Activated CD4-positive, CD25-positive, alpha-beta regulatory T cell (primary cell): ENCODE data around the gene BPIFB2.

Source experiments
- DNase-seq, 4 experiments: peaks; one replicate each; lab custom pipeline; 2025; lab: John Stamatoyannopoulos, UW

BPIFB2 gene

DNA sequence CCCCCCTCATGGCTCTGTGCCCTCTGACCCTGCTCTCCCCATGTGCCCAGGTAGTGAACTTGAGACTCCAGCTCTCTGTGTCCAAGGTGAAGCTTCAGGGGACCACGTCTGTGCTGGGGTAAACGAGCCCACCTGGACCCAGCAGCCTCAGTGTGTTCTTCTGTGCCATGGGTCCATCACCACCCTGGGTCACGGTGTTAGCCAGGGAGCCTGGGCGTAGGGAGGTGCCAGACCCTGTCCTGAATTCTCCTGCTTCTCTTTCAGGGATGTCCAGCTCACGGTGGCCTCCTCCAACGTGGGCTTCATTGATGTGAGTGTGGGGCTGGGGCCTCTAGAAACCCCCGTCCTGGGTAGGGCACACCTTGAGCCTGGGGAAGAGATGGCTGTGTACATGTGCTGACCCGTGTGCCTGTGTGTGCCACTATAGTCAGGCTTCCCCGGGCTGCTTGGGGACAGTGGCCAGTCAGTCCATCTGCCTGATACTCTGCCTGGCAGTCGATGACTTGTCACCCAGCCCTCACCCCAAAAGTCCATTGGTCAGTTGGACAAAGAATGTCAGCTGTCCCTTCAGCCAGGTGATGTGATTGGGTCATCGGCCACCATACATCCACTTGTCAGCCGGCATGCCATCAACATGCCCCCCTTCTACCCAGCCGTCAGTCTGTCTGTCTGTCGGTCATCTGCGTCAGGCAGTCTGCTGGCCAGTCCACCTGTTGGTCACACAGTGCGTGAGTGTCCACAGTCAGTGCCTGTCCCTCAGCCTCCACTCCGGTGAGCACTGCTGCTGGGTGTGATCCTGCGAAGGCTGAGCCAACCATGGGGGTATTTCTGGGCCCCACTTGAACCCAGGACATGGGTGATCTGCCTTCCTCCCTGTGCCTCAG is 13.0 kb downstream of the BPIFB2 start:
- no peak for DNase-seq

- no peak for DNase-seq
Measured at GRCh38 chr20:33021879-33022278, 14.4 kb downstream of the BPIFB2 start.

- DNase-seq = no peak
Measured at GRCh38 chr20:33022289-33022688, 14.8 kb downstream of the BPIFB2 start.

GRCh38 chr20:33022694-33023438 is 15.4 kb downstream of the BPIFB2 start:
- no peak for DNase-seq

- DNase-seq = no peak
Measured at GRCh38 chr20:33023439-33024242, 16.1 kb downstream of the BPIFB2 start.

- DNase-seq = no peak
Measured at GRCh38 chr20:33024243-33024560, 16.7 kb downstream of the BPIFB2 start.

- no peak for DNase-seq
Measured at GRCh38 chr20:33024609-33025317, 17.3 kb downstream of the BPIFB2 start.

GRCh38 chr20:33025318-33025876 is 17.9 kb downstream of the BPIFB2 start:
- no peak for DNase-seq

DNA sequence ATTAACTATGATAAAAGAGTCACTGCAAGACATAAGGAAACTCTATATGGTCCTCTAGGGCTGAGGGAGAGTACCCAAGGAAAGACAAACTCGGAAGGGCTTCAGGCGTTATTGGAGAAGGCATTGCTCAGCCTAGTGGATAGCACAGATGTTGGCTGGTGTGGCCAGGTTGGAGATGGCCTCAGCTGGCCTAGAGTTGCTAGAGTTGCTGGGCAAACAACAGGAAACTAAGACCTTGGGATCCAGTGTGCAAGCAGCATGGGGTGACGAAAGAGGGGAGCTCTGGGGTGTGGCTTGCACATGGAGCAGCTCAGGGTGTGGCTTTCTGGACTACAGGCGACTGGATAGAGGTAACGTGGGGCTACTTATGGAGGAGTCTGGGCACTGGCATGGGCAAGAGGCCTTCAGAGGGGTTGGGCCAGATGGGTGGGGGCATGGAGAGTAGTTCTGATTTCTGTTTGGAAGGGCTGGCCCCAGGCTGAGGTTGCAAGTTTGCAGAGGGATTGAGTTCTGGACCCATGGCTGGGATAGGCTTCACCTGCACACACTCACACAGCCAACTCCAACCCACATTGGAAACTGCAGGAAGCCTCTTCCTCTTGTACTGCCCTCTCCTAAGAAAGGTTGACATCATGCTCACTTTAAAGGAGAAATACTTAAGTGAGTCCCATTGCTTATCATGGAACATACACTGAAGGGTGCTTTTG is 18.7 kb downstream of the BPIFB2 start:
- no peak for DNase-seq

DNA sequence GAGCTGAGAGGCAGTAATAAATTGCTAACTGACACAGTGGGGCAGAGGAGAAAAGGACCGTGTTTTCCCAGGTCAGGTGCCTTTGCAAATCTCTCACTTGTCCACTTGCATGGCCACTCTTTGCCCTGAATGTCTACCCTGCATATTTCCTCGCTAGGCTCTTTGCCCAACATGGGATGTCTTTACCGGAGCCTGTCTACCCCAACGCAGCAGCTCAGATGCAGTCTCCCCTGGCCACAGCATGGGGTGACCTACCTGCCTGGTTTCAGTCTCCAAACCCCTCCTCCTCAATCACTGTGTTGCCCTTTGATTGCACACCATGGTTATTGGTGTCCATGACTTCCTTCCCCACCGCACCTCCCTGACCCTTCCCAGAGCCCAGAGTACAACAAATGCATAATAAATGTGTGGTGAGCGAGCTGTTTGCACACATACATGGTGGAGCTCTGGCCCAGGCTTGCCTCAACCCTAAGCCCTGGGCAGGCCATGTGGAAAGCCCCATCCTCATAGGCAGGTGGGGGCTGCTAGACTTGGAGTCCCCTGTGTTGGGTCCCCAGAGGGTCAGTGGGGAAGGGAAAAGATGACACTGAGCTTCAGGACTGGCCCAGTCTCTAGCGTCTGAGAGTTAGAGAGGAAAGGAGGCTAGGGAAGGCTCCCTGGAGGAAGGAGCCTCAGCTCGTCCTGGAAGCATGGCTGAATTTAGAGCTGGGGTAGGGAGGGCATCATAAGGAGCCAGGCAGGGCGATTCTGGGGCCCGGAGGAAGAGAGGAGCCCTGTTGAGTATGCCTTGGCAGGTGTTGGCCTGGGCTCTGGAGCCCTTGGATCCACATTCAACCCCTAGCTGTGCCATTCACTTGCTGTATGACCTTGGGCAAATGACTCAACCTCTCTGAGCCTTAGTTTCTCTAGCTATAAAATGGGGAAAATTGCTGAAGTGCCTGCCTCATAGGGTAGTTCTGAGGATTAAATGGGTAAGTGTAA is 19.6 kb downstream of the BPIFB2 start:
- DNase-seq = no peak

DNA sequence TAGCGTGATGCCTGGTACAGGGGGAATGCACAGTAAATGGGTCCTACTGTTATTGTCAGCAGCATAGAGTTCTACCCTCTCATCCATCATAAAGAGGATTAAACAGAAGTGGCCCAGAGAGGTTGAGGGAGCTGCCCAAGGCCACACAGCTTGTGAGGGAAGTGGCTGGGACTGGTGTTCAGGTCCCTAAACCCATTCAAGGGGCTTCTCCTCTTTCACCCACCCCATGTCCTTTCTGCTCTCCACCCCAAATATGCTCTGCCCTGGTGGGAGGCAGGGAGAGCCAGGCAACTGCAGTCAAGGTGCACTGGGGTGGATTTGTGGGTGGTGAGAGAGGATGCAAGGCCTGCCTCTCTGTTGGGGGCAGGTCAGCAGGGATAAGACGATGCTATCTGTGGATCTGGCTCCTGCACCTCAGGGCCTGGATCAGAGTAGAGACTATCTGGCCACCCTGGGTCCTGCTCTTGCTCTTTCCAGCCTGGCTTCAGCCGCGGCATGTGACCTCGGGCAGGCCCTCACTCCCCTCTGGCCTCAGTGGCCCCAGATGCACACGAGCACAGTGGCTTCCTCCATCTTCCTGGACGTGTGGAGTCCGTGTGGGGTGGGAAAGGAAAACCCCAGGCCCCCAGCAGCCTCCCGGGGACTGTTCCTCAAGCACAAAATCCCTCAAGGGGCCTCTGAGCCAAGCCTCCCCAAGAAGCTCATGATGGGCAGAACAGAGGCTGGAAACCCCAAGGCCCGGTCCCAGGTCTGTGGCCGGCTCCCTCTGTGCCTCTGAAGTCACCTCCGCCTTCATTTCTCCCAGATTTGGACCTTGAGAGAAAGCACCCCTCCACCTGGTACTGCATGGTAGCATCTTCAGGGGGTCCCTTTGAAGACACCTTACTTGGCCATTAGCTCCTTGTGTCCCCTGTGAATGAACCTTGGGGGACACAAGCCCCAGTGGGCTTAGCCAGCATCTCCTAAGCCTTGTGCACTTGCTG is 20.6 kb downstream of the BPIFB2 start:
- no peak for DNase-seq

GRCh38 chr20:33028875-33029274 is 21.4 kb downstream of the BPIFB2 start:
- DNase-seq = no peak

GRCh38 chr20:33030076-33030475 is 22.6 kb downstream of the BPIFB2 start:
- no peak for DNase-seq

DNA sequence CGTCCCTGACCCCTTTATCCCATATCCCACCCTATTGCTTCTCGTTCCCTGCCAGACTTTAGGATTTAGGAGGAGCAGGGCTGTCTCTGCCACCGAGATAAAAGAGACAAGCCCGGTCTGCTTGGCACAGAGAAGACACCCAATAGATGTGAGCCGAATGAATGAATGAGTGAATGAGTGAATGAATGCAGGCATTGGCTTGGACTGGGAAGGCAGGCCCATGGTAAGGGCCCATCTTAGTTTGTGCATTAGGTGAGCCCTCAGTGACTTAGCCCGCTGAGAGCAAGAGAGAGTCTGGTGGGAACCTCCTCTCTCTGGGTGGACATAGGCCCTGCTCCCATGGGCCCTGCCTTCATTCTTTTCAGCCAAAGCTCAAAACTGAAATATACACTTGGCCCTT is 23.1 kb downstream of the BPIFB2 start:
- no peak for DNase-seq

DNA sequence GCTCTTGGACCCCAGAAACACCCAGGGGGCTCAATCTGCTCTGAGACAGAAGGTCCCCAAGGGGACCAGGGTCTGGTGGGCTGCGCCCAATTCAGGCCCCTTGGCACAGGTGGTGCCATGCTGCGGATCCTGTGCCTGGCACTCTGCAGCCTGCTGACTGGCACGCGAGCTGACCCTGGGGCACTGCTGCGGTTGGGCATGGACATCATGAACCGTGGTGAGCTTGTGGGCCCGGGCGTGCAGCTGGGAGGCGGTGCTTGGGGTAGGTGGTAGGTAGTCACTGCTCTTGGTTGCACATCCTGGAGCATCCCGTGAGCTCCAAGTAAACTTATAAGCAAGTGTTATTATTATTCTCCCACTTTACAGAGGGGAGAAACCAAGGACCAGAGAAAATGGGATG is 24.0 kb downstream of the BPIFB2 start, which contains the start of gene BPIFB6:
Gene BPIFB6 (plus strand): TSS at position 118 of the 400 bp plus-strand sequence. CDS start 0 bp downstream, at position 118.
- no peak for DNase-seq

DNA sequence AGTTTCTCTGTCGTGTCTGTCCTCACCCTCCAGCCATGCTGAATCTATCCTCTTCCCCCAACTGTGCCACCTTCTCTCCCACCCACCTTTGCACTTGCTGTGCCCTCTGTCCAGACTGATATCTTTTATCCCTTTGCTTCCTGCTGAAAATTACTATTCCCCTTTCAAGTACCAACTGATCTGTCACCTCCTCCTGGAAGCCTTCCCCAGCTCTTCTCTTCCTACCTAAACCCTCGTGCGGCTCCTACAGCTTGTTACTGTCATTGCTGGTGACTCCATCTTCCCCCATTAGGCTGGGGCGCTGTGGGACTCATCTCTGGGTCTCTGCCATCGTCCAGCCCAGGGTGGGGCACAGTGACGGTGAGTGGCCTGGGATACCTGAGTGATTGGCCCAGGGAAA is 25.1 kb downstream of the BPIFB2 start:
- DNase-seq = no peak

GRCh38 chr20:33033381-33033780 is 25.9 kb downstream of the BPIFB2 start:
- no peak for DNase-seq

DNA sequence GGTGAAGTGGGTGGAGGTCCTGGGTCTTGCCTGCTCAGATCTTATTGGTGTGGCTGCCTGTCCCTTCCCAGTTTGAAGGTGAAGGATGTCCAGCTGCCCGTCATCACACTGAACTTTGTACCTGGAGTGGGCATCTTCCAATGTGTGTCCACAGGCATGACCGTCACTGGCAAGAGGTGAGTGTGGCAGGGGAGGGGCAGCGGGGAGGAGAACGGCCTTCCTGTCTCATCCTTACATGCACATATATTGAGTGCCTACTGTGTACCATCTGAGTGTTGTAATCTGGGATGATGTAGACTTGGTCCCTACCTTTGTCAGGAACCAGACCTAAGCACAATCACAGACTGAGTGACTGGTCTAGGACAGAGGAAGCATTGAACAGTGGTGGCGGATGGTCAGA is 26.6 kb downstream of the BPIFB2 start:
- DNase-seq = no peak
